HepG2 (cell line): ENCODE measurements around the gene SYDE2.

Experiments used
- ZNF138 ChIP-seq: sonication (generic); formaldehyde crosslinking; IDR thresholded peaks from 2 replicates; pipeline ENCODE4 v1.5.0; 2020; ENCODE audit warnings: mild to moderate bottlenecking, low read depth, missing genetic modification reagents
- TF ChIP-seq, protein P1 (sequence below): sonication (generic); formaldehyde crosslinking; IDR thresholded peaks from 2 replicates; pipeline ENCODE4 v1.4.0; 2020; ENCODE audit warnings: missing genetic modification reagents, mild to moderate bottlenecking, borderline replicate concordance

DNA sequence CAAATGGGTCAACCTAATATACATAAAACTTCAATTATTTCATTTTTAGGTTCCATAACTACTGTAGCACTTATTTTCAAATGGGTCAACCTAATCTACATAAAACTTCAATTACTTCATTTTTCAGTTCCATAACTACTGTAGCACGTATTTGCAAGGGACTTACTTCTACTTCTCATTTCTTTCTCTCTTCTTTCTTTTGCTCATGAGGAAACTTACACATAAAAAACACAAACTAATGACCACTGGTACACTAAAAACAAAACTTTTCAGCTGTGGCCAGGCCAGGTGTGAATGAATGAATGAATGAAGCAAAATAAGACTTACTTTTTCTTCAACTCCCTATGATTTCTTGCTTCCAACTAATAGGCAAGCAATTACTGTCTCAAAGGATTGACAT, 11.7 kb downstream of the SYDE2 start:
- TF ChIP-seq, protein P1, sequence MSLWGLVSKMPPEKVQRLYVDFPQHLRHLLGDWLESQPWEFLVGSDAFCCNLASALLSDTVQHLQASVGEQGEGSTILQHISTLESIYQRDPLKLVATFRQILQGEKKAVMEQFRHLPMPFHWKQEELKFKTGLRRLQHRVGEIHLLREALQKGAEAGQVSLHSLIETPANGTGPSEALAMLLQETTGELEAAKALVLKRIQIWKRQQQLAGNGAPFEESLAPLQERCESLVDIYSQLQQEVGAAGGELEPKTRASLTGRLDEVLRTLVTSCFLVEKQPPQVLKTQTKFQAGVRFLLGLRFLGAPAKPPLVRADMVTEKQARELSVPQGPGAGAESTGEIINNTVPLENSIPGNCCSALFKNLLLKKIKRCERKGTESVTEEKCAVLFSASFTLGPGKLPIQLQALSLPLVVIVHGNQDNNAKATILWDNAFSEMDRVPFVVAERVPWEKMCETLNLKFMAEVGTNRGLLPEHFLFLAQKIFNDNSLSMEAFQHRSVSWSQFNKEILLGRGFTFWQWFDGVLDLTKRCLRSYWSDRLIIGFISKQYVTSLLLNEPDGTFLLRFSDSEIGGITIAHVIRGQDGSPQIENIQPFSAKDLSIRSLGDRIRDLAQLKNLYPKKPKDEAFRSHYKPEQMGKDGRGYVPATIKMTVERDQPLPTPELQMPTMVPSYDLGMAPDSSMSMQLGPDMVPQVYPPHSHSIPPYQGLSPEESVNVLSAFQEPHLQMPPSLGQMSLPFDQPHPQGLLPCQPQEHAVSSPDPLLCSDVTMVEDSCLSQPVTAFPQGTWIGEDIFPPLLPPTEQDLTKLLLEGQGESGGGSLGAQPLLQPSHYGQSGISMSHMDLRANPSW: no peak
- TF ChIP-seq ZNF138 (CRISPR knock-in tag): no peak
